HepG2 (cell line): ENCODE results near the gene PLA2G4D.

Experiments used
- CTCF ChIP-seq: sonication (generic); formaldehyde crosslinking; IDR thresholded peaks from 2 replicates; pipeline ENCODE4 v1.5.0; 2020; ENCODE audit warnings: mild to moderate bottlenecking, missing genetic modification reagents, moderate library complexity
- NFYB ChIP-seq: sonication (generic); formaldehyde crosslinking; IDR thresholded peaks from 2 replicates; pipeline ENCODE4 v1.4.0; 2020; ENCODE audit warnings: missing genetic modification reagents
- RNF2 ChIP-seq: fragments of 450-650 bp; conservative IDR thresholded peaks from 2 replicates; pipeline ENCODE4 v1.6.1; 2016; ENCODE audit warnings: low read depth
- TFAP4 ChIP-seq: sonication (generic); IDR thresholded peaks from 2 replicates; pipeline ENCODE4 v1.6.1; 2016; ENCODE audit warnings: low read depth, borderline replicate concordance
- ZFP37 ChIP-seq: sonication (generic); formaldehyde crosslinking; IDR thresholded peaks from 2 replicates; pipeline ENCODE4 v1.4.0; 2020; ENCODE audit warnings: missing genetic modification reagents, borderline replicate concordance
- ZSCAN31 ChIP-seq: sonication (generic); formaldehyde crosslinking; IDR thresholded peaks from 2 replicates; pipeline ENCODE4 v1.5.0; 2020; ENCODE audit warnings: low read depth, mild to moderate bottlenecking, missing genetic modification reagents

GRCh38 chr15:42119446-42119760, 25.0 kb upstream of the PLA2G4D start:
- TF ChIP-seq CTCF, result no peak
- TF ChIP-seq NFYB (CRISPR knock-in tag), result no peak
- TF ChIP-seq TFAP4, result no peak
- no peak for TF ChIP-seq RNF2
- no peak for TF ChIP-seq ZFP37
- TF ChIP-seq ZSCAN31 (CRISPR knock-in tag), result no peak
